Activated CD4-positive, alpha-beta T cell treated with anti-CD3 and anti-CD28 coated beads for 36 hours (primary cell): ENCODE results near the gene SLX4IP. TPM values are rescaled to one million over a fixed set of nuclear protein-coding genes. Genes with fewer than 3 reads are reported as not detected.

Experiments used
- ATAC-seq: fragments of 200-7000 bp; cut with Tn5 transposase; one replicate; pipeline ENCODE4 v1.10.0; 2021; ENCODE audit warnings: mild to moderate bottlenecking, moderate library complexity
- CTCF ChIA-PET: fragments of 350-600 bp; sonication (Branson Sonifier 250); formaldehyde crosslinking; loops from one replicate; lab custom pipeline; 2021; ENCODE audit warnings: antibody characterized with exemption; lab: Charles Lee
- POLR2A ChIA-PET: fragments of 350-600 bp; sonication (Branson Sonifier 250); formaldehyde crosslinking; loops from one replicate; lab custom pipeline; 2021; ENCODE audit warnings: antibody characterized with exemption, inconsistent platforms; lab: Charles Lee
- DNase-seq: peaks from one replicate; pipeline ENCODE4 v3.0.0-alpha.2; 2020
- H3K27ac Mint-ChIP-seq: one replicate; pipeline ENCODE4 v1.8.0; 2021; ENCODE audit warnings: mixed read lengths
- H3K27me3 Mint-ChIP-seq: one replicate; pipeline ENCODE4 v1.8.0; 2021; ENCODE audit warnings: mixed read lengths
- H3K36me3 Mint-ChIP-seq: one replicate; pipeline ENCODE4 v1.8.0; 2021; ENCODE audit warnings: low read depth, mixed read lengths
- H3K4me1 Mint-ChIP-seq: one replicate; pipeline ENCODE4 v1.8.0; 2021; ENCODE audit warnings: mixed read lengths
- H3K4me3 Mint-ChIP-seq: one replicate; pipeline ENCODE4 v1.8.0; 2021; ENCODE audit warnings: mild to moderate bottlenecking, moderate library complexity, mixed read lengths
- H3K9me3 Mint-ChIP-seq: one replicate; pipeline ENCODE4 v1.8.0; 2021; ENCODE audit warnings: low read depth, mixed read lengths
- intact Hi-C, 2 experiments: fragments of 100-400 bp; cut with DNase I in 1 of 2; cut with micrococcal nuclease in 1 of 2; formaldehyde crosslinking; loops; one replicate each; pipeline versions ENCODE4 v1.14.2 to v1.15.1; 2022 to 2024; cut with DNase I, micrococcal nuclease
- total RNA-seq, 2 experiments: library from RNA; stranded (reverse); gene quantifications; one replicate each; pipeline ENCODE4 v1.2.3, GENCODE V29; 2021

The SLX4IP gene
- total RNA-seq, 2 experiments from 2014 or later, result 7.4 to 7.8 TPM

- no peak overlapping the region for H3K4me3 Mint-ChIP-seq
- no peaks in the 10 kb centered on the region for H3K4me1 Mint-ChIP-seq
- H3K9me3 Mint-ChIP-seq, result no peaks in the 10 kb centered on the region
- POLR2A ChIA-PET, result no interaction called here
- no peaks in the 10 kb centered on the region for H3K27me3 Mint-ChIP-seq
- H3K36me3 Mint-ChIP-seq, result peaks cover 1% of the 10 kb centered on the region
- DNase-seq, result no peak
- intact Hi-C loops, result no loop called here
- no peak for ATAC-seq
- no peak overlapping the region for H3K27ac Mint-ChIP-seq
- CTCF ChIA-PET, result interaction anchor here (0.6 kb wide), 1 partner anchor 214 kb away, joined by 3 read pairs; no protein-coding TSS in a partner anchor
Observed at GRCh38 chr20:10481676-10482075, 46.6 kb downstream of the SLX4IP start.

- Mint-ChIP-seq H3K4me3 (no peak overlapping the region), H3K4me1 (no peaks in the 10 kb centered on the region), H3K27ac (no peak overlapping the region), H3K9me3 (no peaks in the 10 kb centered on the region), H3K36me3 (peaks cover 1% of the 10 kb centered on the region), H3K27me3 (no peaks in the 10 kb centered on the region)
- POLR2A ChIA-PET, result no interaction called here
- ATAC-seq, result no peak
- intact Hi-C loops, result no loop called here
- CTCF ChIA-PET, result no interaction called here
- no peak for DNase-seq
Observed at GRCh38 chr20:10483691-10484090, 48.6 kb downstream of the SLX4IP start.

- DNase-seq, result no peak
- Mint-ChIP-seq H3K36me3 (peaks cover 1% of the 10 kb centered on the region), H3K27ac (no peak overlapping the region), H3K9me3 (no peaks in the 10 kb centered on the region), H3K4me1 (peaks cover 12% of the 10 kb centered on the region), H3K27me3 (no peaks in the 10 kb centered on the region), H3K4me3 (no peak overlapping the region)
- no peak for ATAC-seq
- POLR2A ChIA-PET, result no interaction called here
- CTCF ChIA-PET, result interaction anchor here (1.2 kb wide), 1 partner anchor 20 kb away, joined by 3 read pairs; no protein-coding TSS in a partner anchor
- intact Hi-C loops, result no loop called here
Observed at GRCh38 chr20:10487142-10488136, 52.3 kb downstream of the SLX4IP start.

GRCh38 chr20:10488534-10488933 lies 53.4 kb downstream of the SLX4IP start:
- intact Hi-C loops, result no loop called here
- ChIA-PET CTCF (interaction anchor here (1.2 kb wide), 1 partner anchor 21 kb away, joined by 3 read pairs; no protein-coding TSS in a partner anchor), POLR2A (interaction anchor here (1.1 kb wide), 1 partner anchor 23 kb away, joined by 4 read pairs; no protein-coding TSS in a partner anchor)
- no peaks in the 10 kb centered on the region for H3K27me3 Mint-ChIP-seq
- peaks cover 12% of the 10 kb centered on the region for H3K4me1 Mint-ChIP-seq
- peaks cover 4% of the 10 kb centered on the region for H3K9me3 Mint-ChIP-seq
- DNase-seq, result no peak
- ATAC-seq, result no peak
- peaks cover 1% of the 10 kb centered on the region for H3K36me3 Mint-ChIP-seq
- H3K4me3 Mint-ChIP-seq, result no peak overlapping the region
- no peak overlapping the region for H3K27ac Mint-ChIP-seq

GRCh38 chr20:10489853-10490252 lies 54.7 kb downstream of the SLX4IP start:
- H3K4me3 Mint-ChIP-seq, result no peak overlapping the region
- ATAC-seq, result no peak
- H3K9me3 Mint-ChIP-seq, result peaks cover 4% of the 10 kb centered on the region
- H3K27me3 Mint-ChIP-seq, result no peaks in the 10 kb centered on the region
- CTCF ChIA-PET, result no interaction called here
- peaks cover 15% of the 10 kb centered on the region for H3K4me1 Mint-ChIP-seq
- no peak overlapping the region for H3K27ac Mint-ChIP-seq
- intact Hi-C loops, result no loop called here
- POLR2A ChIA-PET, result no interaction called here
- no peak for DNase-seq
- peaks cover 1% of the 10 kb centered on the region for H3K36me3 Mint-ChIP-seq

- Mint-ChIP-seq H3K9me3 (peaks cover 4% of the 10 kb centered on the region), H3K27ac (no peak overlapping the region), H3K4me1 (peaks cover 18% of the 10 kb centered on the region), H3K4me3 (no peak overlapping the region), H3K36me3 (peaks cover 1% of the 10 kb centered on the region), H3K27me3 (no peaks in the 10 kb centered on the region)
- ChIA-PET POLR2A (no interaction called here), CTCF (interaction anchor here (0.6 kb wide), 1 partner anchor 1075 kb away, joined by 4 read pairs; no protein-coding TSS in a partner anchor)
- no peak for DNase-seq
- intact Hi-C loops, result no loop called here
- ATAC-seq, result no peak
Observed at GRCh38 chr20:10490257-10490656, 55.2 kb downstream of the SLX4IP start.

GRCh38 chr20:10490706-10491105 lies 55.6 kb downstream of the SLX4IP start:
- peaks cover 4% of the 10 kb centered on the region for H3K9me3 Mint-ChIP-seq
- H3K4me3 Mint-ChIP-seq, result no peak overlapping the region
- POLR2A ChIA-PET, result no interaction called here
- H3K27me3 Mint-ChIP-seq, result no peaks in the 10 kb centered on the region
- ATAC-seq, result no peak
- H3K36me3 Mint-ChIP-seq, result peaks cover under 1% of the 10 kb centered on the region
- intact Hi-C loops, result no loop called here
- peaks cover 18% of the 10 kb centered on the region for H3K4me1 Mint-ChIP-seq
- DNase-seq, result no peak
- CTCF ChIA-PET, result interaction anchor here (0.6 to 0.9 kb wide), 2 partner anchors 63 to 1076 kb away, joined by 4 read pairs; no protein-coding TSS in a partner anchor
- no peak overlapping the region for H3K27ac Mint-ChIP-seq

- intact Hi-C loops, result no loop called here
- H3K36me3 Mint-ChIP-seq, result no peaks in the 10 kb centered on the region
- H3K4me1 Mint-ChIP-seq, result peaks cover 20% of the 10 kb centered on the region
- H3K9me3 Mint-ChIP-seq, result peaks cover 4% of the 10 kb centered on the region
- no peak overlapping the region for H3K27ac Mint-ChIP-seq
- no peaks in the 10 kb centered on the region for H3K27me3 Mint-ChIP-seq
- H3K4me3 Mint-ChIP-seq, result no peak overlapping the region
- ChIA-PET POLR2A (no interaction called here), CTCF (no interaction called here)
- no peak for ATAC-seq
- DNase-seq, result no peak
Observed at GRCh38 chr20:10492065-10492464, 57.0 kb downstream of the SLX4IP start.

- no peaks in the 10 kb centered on the region for H3K27me3 Mint-ChIP-seq
- peaks cover 4% of the 10 kb centered on the region for H3K9me3 Mint-ChIP-seq
- DNase-seq, result no peak
- no peaks in the 10 kb centered on the region for H3K36me3 Mint-ChIP-seq
- H3K27ac Mint-ChIP-seq, result no peak overlapping the region
- ATAC-seq, result no peak
- ChIA-PET POLR2A (no interaction called here), CTCF (no interaction called here)
- H3K4me1 Mint-ChIP-seq, result peaks cover 22% of the 10 kb centered on the region
- H3K4me3 Mint-ChIP-seq, result no peak overlapping the region
- intact Hi-C loops, result no loop called here
Observed at GRCh38 chr20:10492844-10493243, 57.7 kb downstream of the SLX4IP start.

- Mint-ChIP-seq H3K36me3 (no peaks in the 10 kb centered on the region), H3K27ac (no peak overlapping the region), H3K4me1 (peaks cover 23% of the 10 kb centered on the region), H3K9me3 (peaks cover 4% of the 10 kb centered on the region), H3K27me3 (no peaks in the 10 kb centered on the region), H3K4me3 (no peak overlapping the region)
- CTCF ChIA-PET, result no interaction called here
- POLR2A ChIA-PET, result no interaction called here
- no peak for DNase-seq
- no peak for ATAC-seq
- intact Hi-C loops, result no loop called here
Observed at GRCh38 chr20:10495173-10495572, 60.1 kb downstream of the SLX4IP start.

- POLR2A ChIA-PET, result no interaction called here
- CTCF ChIA-PET, result interaction anchor here (0.6 to 0.8 kb wide), 2 partner anchors 25 to 38 kb away, joined by 3 to 4 read pairs; no protein-coding TSS in a partner anchor
- H3K4me1 Mint-ChIP-seq, result peaks cover 21% of the 10 kb centered on the region
- H3K27me3 Mint-ChIP-seq, result no peaks in the 10 kb centered on the region
- DNase-seq (no peak), ATAC-seq (no peak)
- no peak overlapping the region for H3K27ac Mint-ChIP-seq
- no peaks in the 10 kb centered on the region for H3K36me3 Mint-ChIP-seq
- no peak overlapping the region for H3K4me3 Mint-ChIP-seq
- intact Hi-C loops, result no loop called here
- H3K9me3 Mint-ChIP-seq, result peaks cover 4% of the 10 kb centered on the region
Observed at GRCh38 chr20:10496465-10496864, 61.4 kb downstream of the SLX4IP start.

GRCh38 chr20:10497283-10497682 lies 62.2 kb downstream of the SLX4IP start:
- H3K27ac Mint-ChIP-seq, result no peak overlapping the region
- no peaks in the 10 kb centered on the region for H3K27me3 Mint-ChIP-seq
- intact Hi-C loops, result no loop called here
- ChIA-PET POLR2A (no interaction called here), CTCF (no interaction called here)
- peaks cover 28% of the 10 kb centered on the region for H3K4me1 Mint-ChIP-seq
- H3K9me3 Mint-ChIP-seq, result peaks cover 4% of the 10 kb centered on the region
- ATAC-seq (no peak), DNase-seq (no peak)
- H3K36me3 Mint-ChIP-seq, result no peaks in the 10 kb centered on the region
- H3K4me3 Mint-ChIP-seq, result no peak overlapping the region
